SH-SY5Y (cell line): ENCODE results near the gene RAET1G.

Source experiments
- GATA2 ChIP-seq: IDR thresholded peaks from 2 replicates; pipeline ENCODE4 v1.6.1; 2011; ENCODE audit warnings: mild to moderate bottlenecking, low read depth, low read length
- GATA3 ChIP-seq: IDR thresholded peaks from 2 replicates; pipeline ENCODE4 v1.6.1; 2011; ENCODE audit warnings: low read depth, mild to moderate bottlenecking, low read length, moderate library complexity

GRCh38 chr6:149896491-149896890 lies 26.4 kb downstream of the RAET1G start:
- TF ChIP-seq GATA2: no peak
- no peak for TF ChIP-seq GATA3
